GM04503 (cell line): ENCODE results near the gene TPST1.
A peak's percentile ranks its signal among the peaks of the same experiment; 100 is the strongest.
"Not testable (repeated sequence)": the region's sequence is repeated elsewhere in the genome, so short reads cannot be mapped to it uniquely, and the experiment has no call there.

ENCODE experiments used
- DNase-seq: peaks from one replicate; pipeline ENCODE4 v3.0.0-alpha.2; 2012; ENCODE audit warnings: low read depth

Gene TPST1

GRCh38 chr7:66331883-66332282 lies 126.7 kb downstream of the TPST1 start:
- DNase-seq, result no peak

GRCh38 chr7:66333443-66333842 lies 128.3 kb downstream of the TPST1 start:
- DNase-seq, result no peak

- no peak for DNase-seq
Observed at GRCh38 chr7:66335318-66335717, 130.2 kb downstream of the TPST1 start.

GRCh38 chr7:66336760-66337159 lies 131.6 kb downstream of the TPST1 start:
- DNase-seq, result no peak

GRCh38 chr7:66339141-66339540 lies 134.0 kb downstream of the TPST1 start:
- no peak for DNase-seq

GRCh38 chr7:66344166-66344565 lies 139.0 kb downstream of the TPST1 start:
- no peak for DNase-seq

GRCh38 chr7:66348531-66348930 lies 143.4 kb downstream of the TPST1 start:
- DNase-seq, result no peak

GRCh38 chr7:66348959-66349358 lies 143.8 kb downstream of the TPST1 start:
- DNase-seq, result no peak

- no peak for DNase-seq
Observed at GRCh38 chr7:66352071-66352470, 146.9 kb downstream of the TPST1 start.

GRCh38 chr7:66353547-66353946 lies 148.4 kb downstream of the TPST1 start:
- DNase-seq, result peak; percentile 21

GRCh38 chr7:66355756-66356155 lies 150.6 kb downstream of the TPST1 start:
- no peak for DNase-seq

GRCh38 chr7:66356277-66356721 lies 151.2 kb downstream of the TPST1 start:
- DNase-seq, result no peak

GRCh38 chr7:66357087-66357486 lies 152.0 kb downstream of the TPST1 start:
- DNase-seq, result no peak

GRCh38 chr7:66359656-66360211 lies 154.6 kb downstream of the TPST1 start:
- no peak for DNase-seq

GRCh38 chr7:66362136-66362535 lies 157.0 kb downstream of the TPST1 start:
- DNase-seq, result no peak

GRCh38 chr7:66363635-66364034 lies 158.5 kb downstream of the TPST1 start:
- DNase-seq, result no peak

- DNase-seq, result not testable (repeated sequence)
Observed at GRCh38 chr7:66365031-66365430, 159.9 kb downstream of the TPST1 start.

- no peak for DNase-seq
Observed at GRCh38 chr7:66371096-66371824, 166.1 kb downstream of the TPST1 start.

- DNase-seq, result not testable (repeated sequence)
Observed at GRCh38 chr7:66374141-66374840, 169.2 kb downstream of the TPST1 start.

GRCh38 chr7:66376264-66376945 lies 171.3 kb downstream of the TPST1 start:
- DNase-seq, result no peak

GRCh38 chr7:66377045-66377444 lies 171.9 kb downstream of the TPST1 start:
- no peak for DNase-seq

GRCh38 chr7:66377714-66378113 lies 172.6 kb downstream of the TPST1 start:
- DNase-seq, result no peak
